Testis (tissue), 2 donors: ENCODE data around the gene PLPPR1.

Experiments
- POLR2A ChIP-seq: fragments of 450-650 bp; IDR thresholded peaks from one replicate; pipeline ENCODE4 v1.6.1; 2017; ENCODE audit warnings: antibody characterized with exemption, mild to moderate bottlenecking, moderate library complexity
- TF ChIP-seq, protein P1 (sequence below), 3 experiments: fragments of 450-650 bp in 2 of 3; fragments of 200-600 bp in 1 of 3; sonication (generic) in 1 of 3; IDR thresholded peaks; one replicate each; pipeline ENCODE4 v1.5.1; 2016 to 2019; ENCODE audit warnings: antibody characterized with exemption in 3 of 3, mild to moderate bottlenecking in 2 of 3, moderate library complexity in 1 of 3

DNA sequence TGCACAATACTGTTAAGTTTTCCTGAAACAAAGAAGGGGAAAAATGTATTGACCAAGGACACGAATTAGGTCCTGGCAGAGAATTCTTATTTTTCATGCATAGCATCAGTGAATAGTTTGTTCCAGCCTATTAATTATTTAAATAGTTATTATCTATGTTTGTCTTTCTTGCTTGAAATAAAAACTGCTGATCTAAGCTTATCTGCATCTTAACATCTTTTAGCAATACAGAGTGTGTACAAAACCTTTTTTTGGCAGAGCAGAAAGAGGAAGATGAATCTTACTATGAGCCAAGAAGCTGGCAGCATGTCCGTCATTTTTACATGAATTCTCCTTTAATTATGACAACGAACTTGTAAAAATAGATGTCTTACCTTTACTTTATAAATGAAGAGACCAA, 23.3 kb upstream of the PLPPR1 start:
- TF ChIP-seq, protein P1, sequence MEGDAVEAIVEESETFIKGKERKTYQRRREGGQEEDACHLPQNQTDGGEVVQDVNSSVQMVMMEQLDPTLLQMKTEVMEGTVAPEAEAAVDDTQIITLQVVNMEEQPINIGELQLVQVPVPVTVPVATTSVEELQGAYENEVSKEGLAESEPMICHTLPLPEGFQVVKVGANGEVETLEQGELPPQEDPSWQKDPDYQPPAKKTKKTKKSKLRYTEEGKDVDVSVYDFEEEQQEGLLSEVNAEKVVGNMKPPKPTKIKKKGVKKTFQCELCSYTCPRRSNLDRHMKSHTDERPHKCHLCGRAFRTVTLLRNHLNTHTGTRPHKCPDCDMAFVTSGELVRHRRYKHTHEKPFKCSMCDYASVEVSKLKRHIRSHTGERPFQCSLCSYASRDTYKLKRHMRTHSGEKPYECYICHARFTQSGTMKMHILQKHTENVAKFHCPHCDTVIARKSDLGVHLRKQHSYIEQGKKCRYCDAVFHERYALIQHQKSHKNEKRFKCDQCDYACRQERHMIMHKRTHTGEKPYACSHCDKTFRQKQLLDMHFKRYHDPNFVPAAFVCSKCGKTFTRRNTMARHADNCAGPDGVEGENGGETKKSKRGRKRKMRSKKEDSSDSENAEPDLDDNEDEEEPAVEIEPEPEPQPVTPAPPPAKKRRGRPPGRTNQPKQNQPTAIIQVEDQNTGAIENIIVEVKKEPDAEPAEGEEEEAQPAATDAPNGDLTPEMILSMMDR (IDR thresholded peaks at IDR 0.05), result no peak
- no peak for TF ChIP-seq POLR2A
